GM12864 (cell line): ENCODE data around the gene FXYD1.

Experiments
- DNase-seq: peaks from one replicate; pipeline ENCODE4 v3.0.0-alpha.2; 2011; ENCODE audit warnings: low read depth
- H3K4me3 ChIP-seq: 2 replicates; pipeline ENCODE4 v1.5.1; 2011; ENCODE audit warnings: mild to moderate bottlenecking, low read depth, low read length, control low read depth
- CTCF ChIP-seq: IDR thresholded peaks from 2 replicates; pipeline ENCODE4 v1.5.1; 2011; ENCODE audit warnings: low read depth, mild to moderate bottlenecking, moderate library complexity, low read length, control low read depth, inconsistent platforms; ENCODE audit errors: missing control alignments

Gene FXYD1

GRCh38 chr19:35162471-35163326, 24.1 kb downstream of the FXYD1 start:
- DNase-seq, result no peak
- no peak overlapping the region for H3K4me3 ChIP-seq
- no peak for TF ChIP-seq CTCF

GRCh38 chr19:35164418-35164817, 25.8 kb downstream of the FXYD1 start:
- H3K4me3 ChIP-seq, result no peak overlapping the region
- no peak for DNase-seq
- TF ChIP-seq CTCF, result no peak

GRCh38 chr19:35165200-35166058, 26.8 kb downstream of the FXYD1 start:
- TF ChIP-seq CTCF, result no peak
- DNase-seq, result no peak
- H3K4me3 ChIP-seq, result no peak overlapping the region

GRCh38 chr19:35166100-35167063, 27.8 kb downstream of the FXYD1 start:
- H3K4me3 ChIP-seq, result no peak overlapping the region
- no peak for DNase-seq
- TF ChIP-seq CTCF, result no peak

DNA sequence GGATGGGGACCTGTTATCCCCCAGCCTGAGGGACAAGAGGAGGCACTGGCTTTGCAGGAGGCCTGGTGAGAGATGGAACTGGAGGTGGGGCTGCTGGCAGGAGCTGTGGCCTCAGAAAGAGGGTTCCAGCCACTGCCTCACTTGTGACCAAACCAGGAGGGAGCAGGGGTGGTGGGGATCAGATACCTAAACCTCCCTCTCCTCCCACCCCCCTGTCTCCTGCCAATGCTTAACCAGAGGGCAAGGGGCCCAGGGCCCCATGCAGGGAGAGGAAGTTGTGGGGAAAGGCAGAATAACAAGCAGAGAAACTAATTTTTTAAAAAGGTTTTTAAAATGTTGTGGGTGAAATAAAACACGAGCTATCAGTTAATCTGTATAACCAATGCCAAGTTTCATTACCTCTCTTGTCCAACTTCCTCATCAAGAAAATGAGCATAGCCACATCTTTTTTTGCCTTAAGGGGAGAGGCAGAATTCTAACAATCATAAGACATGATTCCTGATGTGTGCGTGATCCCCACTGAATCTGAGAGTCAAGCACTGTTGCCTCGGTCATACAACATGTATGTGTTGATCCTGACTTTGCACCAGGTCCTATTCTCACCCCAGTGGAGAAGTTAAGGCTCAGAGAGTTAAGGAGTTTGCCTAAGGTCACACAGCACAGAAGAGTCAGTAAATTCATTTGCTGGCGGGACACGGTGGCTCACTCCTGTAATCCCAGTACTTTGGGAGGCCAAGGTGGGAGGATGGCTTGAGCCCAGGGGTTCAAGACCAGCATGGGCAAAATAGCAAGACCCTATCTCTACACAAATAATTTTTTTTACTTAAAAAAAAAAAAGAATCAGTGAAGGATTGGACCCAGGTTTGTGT, 28.9 kb downstream of the FXYD1 start:
- H3K4me3 ChIP-seq, result no peak overlapping the region
- no peak for DNase-seq
- no peak for TF ChIP-seq CTCF

GRCh38 chr19:35168196-35168595, 29.6 kb downstream of the FXYD1 start:
- no peak overlapping the region for H3K4me3 ChIP-seq
- no peak for DNase-seq
- no peak for TF ChIP-seq CTCF
